ENCODE results near the gene NCBP2.
"Not testable (repeated sequence)": the region's sequence is repeated elsewhere in the genome, so short reads cannot be mapped to it uniquely, and the experiment has no call there.

Gene NCBP2

GRCh38 chr3:196954832-196955231 lies 12.5 kb upstream of the NCBP2 start:
- Mint-ChIP-seq H3K4me3 (no peak overlapping the region), H3K4me1 (no peaks in the 10 kb centered on the region), H3K36me3 (no peaks in the 10 kb centered on the region), H3K9me3 (peaks cover 3% of the 10 kb centered on the region), H3K27ac (no peak overlapping the region), H3K27me3 (no peaks in the 10 kb centered on the region)
- no peak for ATAC-seq

GRCh38 chr3:196951371-196951770 lies 9.0 kb upstream of the NCBP2 start:
- ATAC-seq: no peak
- H3K4me3 Mint-ChIP-seq: no peak overlapping the region
- H3K4me1 Mint-ChIP-seq: peaks cover 12% of the 10 kb centered on the region

GRCh38 chr3:196949750-196950149 lies 7.4 kb upstream of the NCBP2 start:
- H3K4me3 Mint-ChIP-seq: no peak overlapping the region
- H3K9me3 Mint-ChIP-seq: no peaks in the 10 kb centered on the region
- no peak overlapping the region for H3K27ac Mint-ChIP-seq
- no peaks in the 10 kb centered on the region for H3K27me3 Mint-ChIP-seq
- ATAC-seq: no peak
- peaks cover 18% of the 10 kb centered on the region for H3K4me1 Mint-ChIP-seq
- peaks cover 11% of the 10 kb centered on the region for H3K36me3 Mint-ChIP-seq

More at GRCh38 chr3:196951371-196951770, 9.0 kb upstream of the NCBP2 start:
- H3K27me3 Mint-ChIP-seq: no peaks in the 10 kb centered on the region
- H3K36me3 Mint-ChIP-seq: peaks cover 7% of the 10 kb centered on the region
- no peak overlapping the region for H3K27ac Mint-ChIP-seq
- peaks cover under 1% of the 10 kb centered on the region for H3K9me3 Mint-ChIP-seq

- Mint-ChIP-seq H3K4me1 (peaks cover 23% of the 10 kb centered on the region), H3K9me3 (no peaks in the 10 kb centered on the region), H3K4me3 (no peak overlapping the region), H3K27me3 (no peaks in the 10 kb centered on the region), H3K27ac (no peak overlapping the region), H3K36me3 (peaks cover 15% of the 10 kb centered on the region)
- no peak for ATAC-seq
Observed at GRCh38 chr3:196949285-196949619, 6.9 kb upstream of the NCBP2 start.

GRCh38 chr3:196948442-196949284 lies 6.3 kb upstream of the NCBP2 start:
- Mint-ChIP-seq H3K9me3 (no peaks in the 10 kb centered on the region), H3K4me1 (peaks cover 29% of the 10 kb centered on the region), H3K36me3 (peaks cover 15% of the 10 kb centered on the region), H3K4me3 (no peak overlapping the region), H3K27ac (no peak overlapping the region), H3K27me3 (no peaks in the 10 kb centered on the region)
- peak; percentile 48 for ATAC-seq

- H3K4me1 Mint-ChIP-seq: peaks cover 36% of the 10 kb centered on the region
- H3K36me3 Mint-ChIP-seq: peaks cover 15% of the 10 kb centered on the region
- no peaks in the 10 kb centered on the region for H3K9me3 Mint-ChIP-seq
- H3K27me3 Mint-ChIP-seq: no peaks in the 10 kb centered on the region
- no peak overlapping the region for H3K27ac Mint-ChIP-seq
- peak; percentile 20 for ATAC-seq
- H3K4me3 Mint-ChIP-seq: no peak overlapping the region
Observed at GRCh38 chr3:196947860-196948441, 5.6 kb upstream of the NCBP2 start.

GRCh38 chr3:196947136-196947859 lies 5.0 kb upstream of the NCBP2 start:
- no peak overlapping the region for H3K4me3 Mint-ChIP-seq
- peaks cover 37% of the 10 kb centered on the region for H3K4me1 Mint-ChIP-seq
- no peaks in the 10 kb centered on the region for H3K9me3 Mint-ChIP-seq
- ATAC-seq: no peak
- no peak overlapping the region for H3K27ac Mint-ChIP-seq
- peaks cover 15% of the 10 kb centered on the region for H3K36me3 Mint-ChIP-seq
- H3K27me3 Mint-ChIP-seq: no peaks in the 10 kb centered on the region

GRCh38 chr3:196944037-196944790 lies 1.9 kb upstream of the NCBP2 start:
- peaks cover 65% of the 10 kb centered on the region for H3K4me1 Mint-ChIP-seq
- not testable (repeated sequence) for ATAC-seq, H3K9me3 Mint-ChIP-seq, H3K27me3 Mint-ChIP-seq, H3K27ac Mint-ChIP-seq
- peaks cover 33% of the 10 kb centered on the region for H3K36me3 Mint-ChIP-seq
- H3K4me3 Mint-ChIP-seq: peak overlapping the region; percentile 97

GRCh38 chr3:196942915-196943277 lies 568 bp upstream of the NCBP2 start:
- H3K36me3 Mint-ChIP-seq: peaks cover 44% of the 10 kb centered on the region
- ATAC-seq: no peak

GRCh38 chr3:196941729-196942225 lies 551 bp downstream of the NCBP2 start:
- Mint-ChIP-seq H3K36me3 (peaks cover 48% of the 10 kb centered on the region), H3K4me1 (peaks cover 63% of the 10 kb centered on the region), H3K27me3 (no peaks in the 10 kb centered on the region), H3K4me3 (peak overlapping the region; percentile 97), H3K27ac (peak overlapping the region; percentile 98), H3K9me3 (no peaks in the 10 kb centered on the region)
- peak; percentile 59 for ATAC-seq

More at GRCh38 chr3:196942915-196943277, 568 bp upstream of the NCBP2 start:
- Mint-ChIP-seq H3K4me1 (peaks cover 71% of the 10 kb centered on the region), H3K27me3 (no peaks in the 10 kb centered on the region), H3K9me3 (no peaks in the 10 kb centered on the region), H3K4me3 (peak overlapping the region; percentile 97), H3K27ac (peak overlapping the region; percentile 98)

GRCh38 chr3:196938576-196938975 lies 3.8 kb downstream of the NCBP2 start:
- H3K9me3 Mint-ChIP-seq: no peaks in the 10 kb centered on the region
- H3K4me1 Mint-ChIP-seq: peaks cover 42% of the 10 kb centered on the region
- peaks cover 59% of the 10 kb centered on the region for H3K36me3 Mint-ChIP-seq
- peak overlapping the region; percentile 98 for H3K27ac Mint-ChIP-seq
- no peaks in the 10 kb centered on the region for H3K27me3 Mint-ChIP-seq
- no peak for ATAC-seq
- no peak overlapping the region for H3K4me3 Mint-ChIP-seq

GRCh38 chr3:196938124-196938523 lies 4.2 kb downstream of the NCBP2 start:
- Mint-ChIP-seq H3K4me3 (no peak overlapping the region), H3K36me3 (peaks cover 59% of the 10 kb centered on the region), H3K4me1 (peaks cover 37% of the 10 kb centered on the region), H3K9me3 (no peaks in the 10 kb centered on the region), H3K27ac (no peak overlapping the region), H3K27me3 (no peaks in the 10 kb centered on the region)
- no peak for ATAC-seq

- Mint-ChIP-seq H3K27me3 (no peaks in the 10 kb centered on the region), H3K9me3 (no peaks in the 10 kb centered on the region), H3K4me1 (peaks cover 45% of the 10 kb centered on the region), H3K4me3 (no peak overlapping the region), H3K27ac (no peak overlapping the region), H3K36me3 (peaks cover 52% of the 10 kb centered on the region)
- no peak for ATAC-seq
Observed at GRCh38 chr3:196936288-196936687, 6.0 kb downstream of the NCBP2 start.

- H3K9me3 Mint-ChIP-seq: no peaks in the 10 kb centered on the region
- H3K4me1 Mint-ChIP-seq: peaks cover 37% of the 10 kb centered on the region
- peaks cover 49% of the 10 kb centered on the region for H3K36me3 Mint-ChIP-seq
- peak overlapping the region; percentile 92 for H3K27ac Mint-ChIP-seq
- peak overlapping the region; percentile 64 for H3K4me3 Mint-ChIP-seq
- ATAC-seq: peak; percentile 84
- H3K27me3 Mint-ChIP-seq: no peaks in the 10 kb centered on the region
Observed at GRCh38 chr3:196932600-196932999, 9.7 kb downstream of the NCBP2 start.
